SK-N-SH (cell line): ENCODE data around the gene RHBDL3.

ENCODE experiments used
- FOXJ3 ChIP-seq: sonication (generic); formaldehyde crosslinking; IDR thresholded peaks from 2 replicates; pipeline ENCODE4 v1.5.1; 2020; ENCODE audit warnings: mild to moderate bottlenecking, missing genetic modification reagents
- JUND ChIP-seq: IDR thresholded peaks from 2 replicates; pipeline ENCODE4 v1.4.0; 2012
- TF ChIP-seq, protein P1 (sequence below): fragments of 200-600 bp; sonication (generic); IDR thresholded peaks from 2 replicates; pipeline ENCODE4 v1.6.1; 2017; ENCODE audit warnings: antibody characterized with exemption, mild to moderate bottlenecking, moderate library complexity
- TF ChIP-seq, protein P2 (sequence below): IDR thresholded peaks from 2 replicates; pipeline ENCODE4; 2012
- TF ChIP-seq, protein P3 (sequence below): IDR thresholded peaks from 2 replicates; pipeline ENCODE4 v1.4.0; 2012; ENCODE audit warnings: low read depth, borderline replicate concordance

DNA sequence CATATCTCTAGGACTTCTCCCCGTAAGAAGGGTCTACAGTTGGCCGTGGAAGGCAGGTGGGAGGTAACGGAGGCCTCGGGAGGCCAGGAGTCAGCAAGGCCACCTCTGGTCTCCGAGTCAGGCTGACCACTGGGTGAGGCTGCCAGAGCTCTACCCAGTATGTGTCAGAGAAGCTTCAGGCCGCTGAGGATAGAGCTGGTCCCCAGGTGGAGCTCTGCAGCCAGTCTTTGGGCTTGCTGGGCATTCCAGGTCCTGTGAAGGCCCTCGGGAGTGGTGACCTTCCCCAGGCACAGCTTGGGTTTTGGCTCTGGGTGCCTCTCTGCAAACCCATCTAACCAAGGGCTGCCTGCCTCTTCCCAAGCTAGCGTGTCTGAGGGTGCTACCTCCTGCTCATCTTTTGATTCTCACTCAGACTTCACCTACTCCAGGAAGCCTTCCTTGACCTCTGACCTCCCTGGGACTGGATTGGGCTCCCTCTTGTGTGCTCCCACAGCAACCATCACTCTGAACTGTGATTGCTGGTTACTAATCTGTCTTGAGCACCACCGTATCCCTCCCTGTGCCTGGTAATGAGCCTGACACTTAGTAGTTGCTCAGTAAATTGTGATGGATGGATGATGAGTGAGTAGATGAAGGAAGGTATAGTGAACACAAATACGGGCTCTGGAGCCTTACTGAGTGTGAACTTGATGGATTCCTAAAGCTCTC lies 22.3 kb downstream of the RHBDL3 start:
- TF ChIP-seq, protein P1, sequence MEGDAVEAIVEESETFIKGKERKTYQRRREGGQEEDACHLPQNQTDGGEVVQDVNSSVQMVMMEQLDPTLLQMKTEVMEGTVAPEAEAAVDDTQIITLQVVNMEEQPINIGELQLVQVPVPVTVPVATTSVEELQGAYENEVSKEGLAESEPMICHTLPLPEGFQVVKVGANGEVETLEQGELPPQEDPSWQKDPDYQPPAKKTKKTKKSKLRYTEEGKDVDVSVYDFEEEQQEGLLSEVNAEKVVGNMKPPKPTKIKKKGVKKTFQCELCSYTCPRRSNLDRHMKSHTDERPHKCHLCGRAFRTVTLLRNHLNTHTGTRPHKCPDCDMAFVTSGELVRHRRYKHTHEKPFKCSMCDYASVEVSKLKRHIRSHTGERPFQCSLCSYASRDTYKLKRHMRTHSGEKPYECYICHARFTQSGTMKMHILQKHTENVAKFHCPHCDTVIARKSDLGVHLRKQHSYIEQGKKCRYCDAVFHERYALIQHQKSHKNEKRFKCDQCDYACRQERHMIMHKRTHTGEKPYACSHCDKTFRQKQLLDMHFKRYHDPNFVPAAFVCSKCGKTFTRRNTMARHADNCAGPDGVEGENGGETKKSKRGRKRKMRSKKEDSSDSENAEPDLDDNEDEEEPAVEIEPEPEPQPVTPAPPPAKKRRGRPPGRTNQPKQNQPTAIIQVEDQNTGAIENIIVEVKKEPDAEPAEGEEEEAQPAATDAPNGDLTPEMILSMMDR, result no peak
- no peak for TF ChIP-seq FOXJ3 (CRISPR knock-in tag)
- no peak for TF ChIP-seq JUND
- TF ChIP-seq, protein P2, sequence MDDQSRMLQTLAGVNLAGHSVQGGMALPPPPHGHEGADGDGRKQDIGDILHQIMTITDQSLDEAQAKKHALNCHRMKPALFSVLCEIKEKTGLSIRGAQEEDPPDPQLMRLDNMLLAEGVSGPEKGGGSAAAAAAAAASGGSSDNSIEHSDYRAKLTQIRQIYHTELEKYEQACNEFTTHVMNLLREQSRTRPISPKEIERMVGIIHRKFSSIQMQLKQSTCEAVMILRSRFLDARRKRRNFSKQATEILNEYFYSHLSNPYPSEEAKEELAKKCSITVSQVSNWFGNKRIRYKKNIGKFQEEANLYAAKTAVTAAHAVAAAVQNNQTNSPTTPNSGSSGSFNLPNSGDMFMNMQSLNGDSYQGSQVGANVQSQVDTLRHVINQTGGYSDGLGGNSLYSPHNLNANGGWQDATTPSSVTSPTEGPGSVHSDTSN, result no peak
- TF ChIP-seq, protein P3, sequence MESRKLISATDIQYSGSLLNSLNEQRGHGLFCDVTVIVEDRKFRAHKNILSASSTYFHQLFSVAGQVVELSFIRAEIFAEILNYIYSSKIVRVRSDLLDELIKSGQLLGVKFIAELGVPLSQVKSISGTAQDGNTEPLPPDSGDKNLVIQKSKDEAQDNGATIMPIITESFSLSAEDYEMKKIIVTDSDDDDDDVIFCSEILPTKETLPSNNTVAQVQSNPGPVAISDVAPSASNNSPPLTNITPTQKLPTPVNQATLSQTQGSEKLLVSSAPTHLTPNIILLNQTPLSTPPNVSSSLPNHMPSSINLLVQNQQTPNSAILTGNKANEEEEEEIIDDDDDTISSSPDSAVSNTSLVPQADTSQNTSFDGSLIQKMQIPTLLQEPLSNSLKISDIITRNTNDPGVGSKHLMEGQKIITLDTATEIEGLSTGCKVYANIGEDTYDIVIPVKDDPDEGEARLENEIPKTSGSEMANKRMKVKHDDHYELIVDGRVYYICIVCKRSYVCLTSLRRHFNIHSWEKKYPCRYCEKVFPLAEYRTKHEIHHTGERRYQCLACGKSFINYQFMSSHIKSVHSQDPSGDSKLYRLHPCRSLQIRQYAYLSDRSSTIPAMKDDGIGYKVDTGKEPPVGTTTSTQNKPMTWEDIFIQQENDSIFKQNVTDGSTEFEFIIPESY, result no peak
